GM18861 (cell line): ENCODE data around the gene PCDHB5.
"Not testable (repeated sequence)": the region's sequence is repeated elsewhere in the genome, so short reads cannot be mapped to it uniquely, and the experiment has no call there.

Experiments used
- ATAC-seq: cut with Tn5 transposase; IDR thresholded peaks from one replicate; pipeline ENCODE4 v1.9.1; 2021; ENCODE audit not compliant: unreplicated experiment

PCDHB5 gene

GRCh38 chr5:141135030-141135717, at the start of gene PCDHB5:
TSS of gene PCDHB5 (plus strand) at chr5:141135206. CDS start at chr5:141135435, 229 bp downstream.
- no peak for ATAC-seq

- no peak for ATAC-seq
These were observed 40.3 kb upstream of the PCDHB5 start, which contains the start of gene PCDHB2 for GRCh38 chr5:141094481-141095262. TSS of gene PCDHB2 (plus strand) at chr5:141094615. CDS start at chr5:141094791, 176 bp downstream.

GRCh38 chr5:141095263-141095641, 39.8 kb upstream of the PCDHB5 start:
- no peak for ATAC-seq

GRCh38 chr5:141096181-141096580, 38.8 kb upstream of the PCDHB5 start:
- ATAC-seq, result not testable (repeated sequence)

GRCh38 chr5:141096586-141096985, 38.4 kb upstream of the PCDHB5 start:
- not testable (repeated sequence) for ATAC-seq

GRCh38 chr5:141100243-141100805, 34.7 kb upstream of the PCDHB5 start, which contains the start of gene PCDHB3:
TSS of gene PCDHB3 (plus strand) at chr5:141100473. CDS start at chr5:141100650, 177 bp downstream.
- ATAC-seq, result no peak

GRCh38 chr5:141101059-141101458, 33.9 kb upstream of the PCDHB5 start:
- no peak for ATAC-seq

- not testable (repeated sequence) for ATAC-seq
These were observed 32.9 kb upstream of the PCDHB5 start for GRCh38 chr5:141102070-141102469.

GRCh38 chr5:141102471-141102870, 32.5 kb upstream of the PCDHB5 start:
- ATAC-seq, result not testable (repeated sequence)

GRCh38 chr5:141105350-141105749, 29.7 kb upstream of the PCDHB5 start:
- no peak for ATAC-seq

GRCh38 chr5:141119250-141119649, 15.8 kb upstream of the PCDHB5 start:
- no peak for ATAC-seq

- ATAC-seq, result no peak
These were observed 13.4 kb upstream of the PCDHB5 start, which contains the start of gene PCDHB4 for GRCh38 chr5:141121563-141121962. TSS of gene PCDHB4 (plus strand) at chr5:141121818. CDS start at chr5:141121999, 181 bp downstream.

GRCh38 chr5:141121985-141122384, 13.0 kb upstream of the PCDHB5 start:
- ATAC-seq, result no peak

- not testable (repeated sequence) for ATAC-seq
These were observed 11.4 kb upstream of the PCDHB5 start for GRCh38 chr5:141123396-141124135.

GRCh38 chr5:141127305-141127704, 7.7 kb upstream of the PCDHB5 start:
- ATAC-seq, result no peak

- no peak for ATAC-seq
These were observed 786 bp downstream of the PCDHB5 start for GRCh38 chr5:141135718-141136266.

GRCh38 chr5:141137346-141137745, 2.3 kb downstream of the PCDHB5 start:
- ATAC-seq, result not testable (repeated sequence)

GRCh38 chr5:141149812-141150211, 14.8 kb downstream of the PCDHB5 start, which contains the start of gene PCDHB6:
TSS of gene PCDHB6 (plus strand) at chr5:141150057. CDS start at chr5:141150258, 201 bp downstream.
- no peak for ATAC-seq

- ATAC-seq, result no peak
These were observed 15.4 kb downstream of the PCDHB5 start for GRCh38 chr5:141150224-141150992.

GRCh38 chr5:141150993-141151325, 16.0 kb downstream of the PCDHB5 start:
- no peak for ATAC-seq
